ENCODE measurements around the gene HBS1L.
"Not testable (repeated sequence)": the region's sequence is repeated elsewhere in the genome, so short reads cannot be mapped to it uniquely, and the experiment has no call there.

The HBS1L gene

GRCh38 chr6:135073756-135074393 lies 19.3 kb upstream of the HBS1L start:
- no peaks in the 10 kb centered on the region for H3K27me3 ChIP-seq (replicated peaks; ENCODE audit: control insufficient read depth, insufficient read depth, low read length)
- no peak overlapping the region for H3K9ac ChIP-seq (ENCODE audit: low read length)
- H3K36me3 ChIP-seq (ENCODE audit: control insufficient read depth, insufficient read depth, low read length, severe bottlenecking), result no peaks in the 10 kb centered on the region
- no peak for DNase-seq (ENCODE audit: low read depth)
- no peak overlapping the region for H3K4me3 ChIP-seq (ENCODE audit: low read length)
- H3K9me3 ChIP-seq (ENCODE audit: control insufficient read depth, low read length), result no peaks in the 10 kb centered on the region
- no peaks in the 10 kb centered on the region for H3K4me1 ChIP-seq (ENCODE audit: control insufficient read depth, insufficient read depth, low read length)

- no peak for DNase-seq (ENCODE audit: low read depth)
- Histone ChIP-seq H3K4me1 (ENCODE audit: control insufficient read depth, insufficient read depth, low read length) (no peaks in the 10 kb centered on the region), H3K9me3 (ENCODE audit: control insufficient read depth, low read length) (no peaks in the 10 kb centered on the region), H3K36me3 (ENCODE audit: control insufficient read depth, insufficient read depth, low read length, severe bottlenecking) (no peaks in the 10 kb centered on the region), H3K27me3 (replicated peaks; ENCODE audit: control insufficient read depth, insufficient read depth, low read length) (no peaks in the 10 kb centered on the region), H3K9ac (ENCODE audit: low read length) (no peak overlapping the region), H3K4me3 (ENCODE audit: low read length) (no peak overlapping the region)
Measured at GRCh38 chr6:135073217-135073616, 18.6 kb upstream of the HBS1L start.

- no peak overlapping the region for H3K4me3 ChIP-seq (ENCODE audit: low read length)
- H3K4me1 ChIP-seq (ENCODE audit: control insufficient read depth, insufficient read depth, low read length), result no peaks in the 10 kb centered on the region
- H3K27me3 ChIP-seq (replicated peaks; ENCODE audit: control insufficient read depth, insufficient read depth, low read length), result no peaks in the 10 kb centered on the region
- no peaks in the 10 kb centered on the region for H3K36me3 ChIP-seq (ENCODE audit: control insufficient read depth, insufficient read depth, low read length, severe bottlenecking)
- H3K9me3 ChIP-seq (ENCODE audit: control insufficient read depth, low read length), result no peaks in the 10 kb centered on the region
- H3K9ac ChIP-seq (ENCODE audit: low read length), result no peak overlapping the region
- DNase-seq (ENCODE audit: low read depth), result no peak
Measured at GRCh38 chr6:135072753-135073152, 18.1 kb upstream of the HBS1L start.

- H3K36me3 ChIP-seq (ENCODE audit: control insufficient read depth, insufficient read depth, low read length, severe bottlenecking), result no peaks in the 10 kb centered on the region
- DNase-seq (ENCODE audit: low read depth), result no peak
- no peak overlapping the region for H3K9ac ChIP-seq (ENCODE audit: low read length)
- no peaks in the 10 kb centered on the region for H3K9me3 ChIP-seq (ENCODE audit: control insufficient read depth, low read length)
- no peak overlapping the region for H3K4me3 ChIP-seq (ENCODE audit: low read length)
- no peaks in the 10 kb centered on the region for H3K4me1 ChIP-seq (ENCODE audit: control insufficient read depth, insufficient read depth, low read length)
- H3K27me3 ChIP-seq (replicated peaks; ENCODE audit: control insufficient read depth, insufficient read depth, low read length), result no peaks in the 10 kb centered on the region
Measured at GRCh38 chr6:135071541-135071940, 16.9 kb upstream of the HBS1L start.

- no peaks in the 10 kb centered on the region for H3K27me3 ChIP-seq (replicated peaks; ENCODE audit: control insufficient read depth, insufficient read depth, low read length)
- no peak for DNase-seq (ENCODE audit: low read depth)
- no peaks in the 10 kb centered on the region for H3K9me3 ChIP-seq (ENCODE audit: control insufficient read depth, low read length)
- no peak overlapping the region for H3K4me3 ChIP-seq (ENCODE audit: low read length)
- H3K4me1 ChIP-seq (ENCODE audit: control insufficient read depth, insufficient read depth, low read length), result no peaks in the 10 kb centered on the region
- no peaks in the 10 kb centered on the region for H3K36me3 ChIP-seq (ENCODE audit: control insufficient read depth, insufficient read depth, low read length, severe bottlenecking)
- no peak overlapping the region for H3K9ac ChIP-seq (ENCODE audit: low read length)
Measured at GRCh38 chr6:135067911-135068310, 13.3 kb upstream of the HBS1L start.

- Histone ChIP-seq H3K27me3 (replicated peaks; ENCODE audit: control insufficient read depth, insufficient read depth, low read length) (no peaks in the 10 kb centered on the region), H3K4me1 (ENCODE audit: control insufficient read depth, insufficient read depth, low read length) (no peaks in the 10 kb centered on the region), H3K9me3 (ENCODE audit: control insufficient read depth, low read length) (no peaks in the 10 kb centered on the region), H3K4me3 (ENCODE audit: low read length) (no peak overlapping the region), H3K9ac (ENCODE audit: low read length) (no peak overlapping the region), H3K36me3 (ENCODE audit: control insufficient read depth, insufficient read depth, low read length, severe bottlenecking) (no peaks in the 10 kb centered on the region)
- DNase-seq (ENCODE audit: low read depth), result no peak
Measured at GRCh38 chr6:135066806-135067205, 12.2 kb upstream of the HBS1L start.

GRCh38 chr6:135066397-135066796 lies 11.8 kb upstream of the HBS1L start:
- Histone ChIP-seq H3K27me3 (replicated peaks; ENCODE audit: control insufficient read depth, insufficient read depth, low read length) (no peaks in the 10 kb centered on the region), H3K9ac (ENCODE audit: low read length) (no peak overlapping the region), H3K36me3 (ENCODE audit: control insufficient read depth, insufficient read depth, low read length, severe bottlenecking) (no peaks in the 10 kb centered on the region), H3K4me1 (ENCODE audit: control insufficient read depth, insufficient read depth, low read length) (no peaks in the 10 kb centered on the region), H3K9me3 (ENCODE audit: control insufficient read depth, low read length) (no peaks in the 10 kb centered on the region), H3K4me3 (ENCODE audit: low read length) (no peak overlapping the region)
- DNase-seq (ENCODE audit: low read depth), result no peak

- Histone ChIP-seq H3K4me1 (ENCODE audit: control insufficient read depth, insufficient read depth, low read length) (no peaks in the 10 kb centered on the region), H3K4me3 (ENCODE audit: low read length) (no peak overlapping the region), H3K9ac (ENCODE audit: low read length) (no peak overlapping the region), H3K9me3 (ENCODE audit: control insufficient read depth, low read length) (no peaks in the 10 kb centered on the region), H3K36me3 (ENCODE audit: control insufficient read depth, insufficient read depth, low read length, severe bottlenecking) (no peaks in the 10 kb centered on the region), H3K27me3 (replicated peaks; ENCODE audit: control insufficient read depth, insufficient read depth, low read length) (no peaks in the 10 kb centered on the region)
- DNase-seq (ENCODE audit: low read depth), result no peak
Measured at GRCh38 chr6:135064586-135064985, 10.0 kb upstream of the HBS1L start.

- Histone ChIP-seq H3K9ac (ENCODE audit: low read length) (no peak overlapping the region), H3K27me3 (replicated peaks; ENCODE audit: control insufficient read depth, insufficient read depth, low read length) (no peaks in the 10 kb centered on the region), H3K4me1 (ENCODE audit: control insufficient read depth, insufficient read depth, low read length) (no peaks in the 10 kb centered on the region), H3K4me3 (ENCODE audit: low read length) (no peak overlapping the region), H3K36me3 (ENCODE audit: control insufficient read depth, insufficient read depth, low read length, severe bottlenecking) (no peaks in the 10 kb centered on the region), H3K9me3 (ENCODE audit: control insufficient read depth, low read length) (no peaks in the 10 kb centered on the region)
- no peak for DNase-seq (ENCODE audit: low read depth)
Measured at GRCh38 chr6:135063926-135064325, 9.3 kb upstream of the HBS1L start.

- no peak overlapping the region for H3K9ac ChIP-seq (ENCODE audit: low read length)
- H3K9me3 ChIP-seq (ENCODE audit: control insufficient read depth, low read length), result no peaks in the 10 kb centered on the region
- no peak for DNase-seq (ENCODE audit: low read depth)
- H3K27me3 ChIP-seq (replicated peaks; ENCODE audit: control insufficient read depth, insufficient read depth, low read length), result no peaks in the 10 kb centered on the region
- H3K36me3 ChIP-seq (ENCODE audit: control insufficient read depth, insufficient read depth, low read length, severe bottlenecking), result no peaks in the 10 kb centered on the region
- H3K4me3 ChIP-seq (ENCODE audit: low read length), result no peak overlapping the region
- H3K4me1 ChIP-seq (ENCODE audit: control insufficient read depth, insufficient read depth, low read length), result no peaks in the 10 kb centered on the region
Measured at GRCh38 chr6:135062735-135063134, 8.1 kb upstream of the HBS1L start.

- no peak overlapping the region for H3K4me3 ChIP-seq (ENCODE audit: low read length)
- peaks cover 4% of the 10 kb centered on the region for H3K4me1 ChIP-seq (ENCODE audit: control insufficient read depth, insufficient read depth, low read length)
- no peak overlapping the region for H3K9ac ChIP-seq (ENCODE audit: low read length)
- H3K9me3 ChIP-seq (ENCODE audit: control insufficient read depth, low read length), result no peaks in the 10 kb centered on the region
- DNase-seq (ENCODE audit: low read depth), result no peak
- H3K27me3 ChIP-seq (replicated peaks; ENCODE audit: control insufficient read depth, insufficient read depth, low read length), result no peaks in the 10 kb centered on the region
- no peaks in the 10 kb centered on the region for H3K36me3 ChIP-seq (ENCODE audit: control insufficient read depth, insufficient read depth, low read length, severe bottlenecking)
Measured at GRCh38 chr6:135060076-135060475, 5.5 kb upstream of the HBS1L start.

- peaks cover 12% of the 10 kb centered on the region for H3K4me1 ChIP-seq (ENCODE audit: control insufficient read depth, insufficient read depth, low read length)
- H3K4me3 ChIP-seq (ENCODE audit: low read length); H3K9me3 ChIP-seq (ENCODE audit: control insufficient read depth, low read length); DNase-seq (ENCODE audit: low read depth); H3K36me3 ChIP-seq (ENCODE audit: control insufficient read depth, insufficient read depth, low read length, severe bottlenecking); H3K27me3 ChIP-seq (replicated peaks; ENCODE audit: control insufficient read depth, insufficient read depth, low read length); H3K9ac ChIP-seq (ENCODE audit: low read length): not testable (repeated sequence)
Measured at GRCh38 chr6:135058299-135058698, 3.7 kb upstream of the HBS1L start.

Data from adipocyte (in vitro differentiated cells).